ENCODE measurements around the gene NUBP2. TPM values are rescaled to one million over a fixed set of nuclear protein-coding genes. Genes with fewer than 3 reads are reported as not detected.
A peak's percentile ranks its signal among the peaks of the same experiment; 100 is the strongest.

Gene NUBP2
- total RNA-seq, 2 donors from 2014 or later, result 61.1 to 61.5 TPM

DNA sequence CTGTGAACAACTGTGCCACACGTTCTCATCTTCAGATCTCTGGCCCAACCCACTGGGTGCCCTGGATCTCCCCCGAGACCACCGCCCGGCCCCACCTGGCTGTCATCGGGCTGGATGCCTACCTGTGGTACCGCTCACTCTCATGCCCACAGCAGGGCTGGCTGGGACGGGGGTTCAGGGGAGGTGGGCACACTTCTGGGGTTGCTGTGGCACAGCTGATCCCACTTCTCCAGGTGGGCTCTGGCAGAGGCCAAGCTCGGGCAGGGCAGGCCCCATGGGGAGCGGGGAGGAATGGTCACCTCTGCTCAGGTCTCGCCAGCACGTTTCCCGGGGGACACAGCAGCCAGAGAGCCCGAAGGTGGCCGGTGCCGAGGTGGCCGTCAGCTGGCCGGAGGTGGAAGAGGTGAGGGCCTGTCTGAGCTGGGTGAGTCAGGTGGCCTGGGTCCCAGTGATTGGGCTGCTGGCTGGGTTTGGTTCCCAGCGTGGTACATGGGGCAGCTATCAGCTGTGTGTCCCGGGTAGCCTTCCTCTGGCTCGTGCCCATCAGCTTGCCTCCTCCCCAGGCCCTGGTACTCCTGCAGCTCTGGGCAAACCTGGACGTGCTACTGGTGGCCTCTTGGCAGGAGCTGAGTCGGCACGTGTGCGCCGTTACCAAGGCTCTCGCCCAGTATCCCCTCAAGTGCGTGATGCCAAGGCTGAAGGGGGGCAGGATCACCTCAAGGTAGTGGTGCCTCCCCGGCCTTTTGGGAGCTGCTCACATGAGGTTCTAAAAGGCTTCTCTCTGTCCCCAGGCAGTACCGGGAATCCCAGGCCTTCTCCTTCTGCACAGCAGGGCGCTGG lies 7.5 kb upstream of the NUBP2 start:
- no peak overlapping the region for H3K4me3 Mint-ChIP-seq
- 92 to 98% methylated on average over 22 to 30 of the region's 30 CpGs for WGBS, 2 experiments (ENCODE audit: insufficient coverage in 1 of 2, insufficient read length in 1 of 2)
- no peaks in the 10 kb centered on the region for H3K9me3 ChIP-seq (ENCODE audit: control insufficient read depth, low read length)
- DNase-seq, result no peak
- H3K36me3 ChIP-seq (ENCODE audit: control insufficient read depth, insufficient read depth, low read length), result peaks cover 13% of the 10 kb centered on the region
- H3K4me1 ChIP-seq (ENCODE audit: control insufficient read depth, insufficient read depth, low read length), result no peaks in the 10 kb centered on the region
- peaks cover 3% of the 10 kb centered on the region for H3K4me1 Mint-ChIP-seq
- H3K36me3 Mint-ChIP-seq (ENCODE audit: low read depth), result peaks cover 10% of the 10 kb centered on the region
- TF ChIP-seq, protein P1, sequence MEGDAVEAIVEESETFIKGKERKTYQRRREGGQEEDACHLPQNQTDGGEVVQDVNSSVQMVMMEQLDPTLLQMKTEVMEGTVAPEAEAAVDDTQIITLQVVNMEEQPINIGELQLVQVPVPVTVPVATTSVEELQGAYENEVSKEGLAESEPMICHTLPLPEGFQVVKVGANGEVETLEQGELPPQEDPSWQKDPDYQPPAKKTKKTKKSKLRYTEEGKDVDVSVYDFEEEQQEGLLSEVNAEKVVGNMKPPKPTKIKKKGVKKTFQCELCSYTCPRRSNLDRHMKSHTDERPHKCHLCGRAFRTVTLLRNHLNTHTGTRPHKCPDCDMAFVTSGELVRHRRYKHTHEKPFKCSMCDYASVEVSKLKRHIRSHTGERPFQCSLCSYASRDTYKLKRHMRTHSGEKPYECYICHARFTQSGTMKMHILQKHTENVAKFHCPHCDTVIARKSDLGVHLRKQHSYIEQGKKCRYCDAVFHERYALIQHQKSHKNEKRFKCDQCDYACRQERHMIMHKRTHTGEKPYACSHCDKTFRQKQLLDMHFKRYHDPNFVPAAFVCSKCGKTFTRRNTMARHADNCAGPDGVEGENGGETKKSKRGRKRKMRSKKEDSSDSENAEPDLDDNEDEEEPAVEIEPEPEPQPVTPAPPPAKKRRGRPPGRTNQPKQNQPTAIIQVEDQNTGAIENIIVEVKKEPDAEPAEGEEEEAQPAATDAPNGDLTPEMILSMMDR (conservative IDR thresholded peaks at IDR 0.05), result no peak
- no peak overlapping the region for H3K27ac ChIP-seq (ENCODE audit: low read depth, low read length)
- H3K9me3 Mint-ChIP-seq, result no peaks in the 10 kb centered on the region
- H3K27ac Mint-ChIP-seq, result no peak overlapping the region
- no peaks in the 10 kb centered on the region for H3K27me3 Mint-ChIP-seq (ENCODE audit: insufficient read depth)
- H3K9ac ChIP-seq (ENCODE audit: extremely low read depth, low read length, poor library complexity, severe bottlenecking), result no peak overlapping the region
- no peaks in the 10 kb centered on the region for H3K27me3 ChIP-seq (ENCODE audit: control insufficient read depth, insufficient read depth, low read length, poor library complexity, severe bottlenecking)
- H3K4me3 ChIP-seq (ENCODE audit: low read length), result peak overlapping the region; percentile 90

DNA sequence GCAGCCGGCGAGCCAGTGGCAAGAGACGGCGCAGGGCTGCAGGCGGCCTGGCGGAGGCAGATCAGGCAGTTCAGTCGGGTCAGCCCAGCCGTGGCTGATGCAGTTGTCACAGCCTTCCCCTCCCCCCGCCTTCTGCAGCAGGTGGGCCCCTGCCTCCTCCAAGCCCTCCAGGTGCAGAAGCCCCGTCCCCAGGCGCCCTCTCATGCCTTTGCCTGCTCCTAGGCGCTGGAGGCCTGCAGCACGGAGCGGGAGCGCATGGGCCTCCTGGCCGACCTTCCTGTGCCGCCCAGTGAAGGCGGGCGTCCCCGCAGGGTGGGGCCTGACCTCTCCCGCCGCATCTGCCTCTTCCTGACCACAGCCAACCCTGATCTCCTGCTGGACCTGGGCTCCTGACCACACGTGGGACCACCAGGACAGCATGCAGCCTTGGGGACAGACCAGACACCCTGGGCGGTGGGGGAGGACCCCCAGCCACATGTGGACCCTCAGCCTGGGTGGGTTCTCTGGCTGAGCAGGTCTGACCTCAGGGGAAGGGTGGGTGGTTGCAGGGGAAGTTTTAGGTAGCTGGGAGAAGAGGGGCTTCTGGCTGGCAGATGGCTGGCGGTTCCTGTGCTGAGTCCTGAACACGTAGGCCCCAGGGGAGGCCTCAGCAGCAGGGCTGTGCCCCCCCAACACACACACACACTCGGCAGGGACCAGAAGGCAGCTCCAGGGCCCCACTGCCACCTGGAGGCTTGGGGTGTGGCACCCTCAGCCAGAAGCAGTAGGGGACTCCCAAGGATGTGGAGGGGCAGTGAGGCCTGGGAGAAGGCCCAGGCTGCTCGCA lies 6.7 kb upstream of the NUBP2 start:
- Histone ChIP-seq H3K4me3 (ENCODE audit: low read length) (no peak overlapping the region), H3K27ac (ENCODE audit: low read depth, low read length) (no peak overlapping the region), H3K9me3 (ENCODE audit: control insufficient read depth, low read length) (no peaks in the 10 kb centered on the region), H3K27me3 (ENCODE audit: control insufficient read depth, insufficient read depth, low read length, poor library complexity, severe bottlenecking) (no peaks in the 10 kb centered on the region), H3K4me1 (ENCODE audit: control insufficient read depth, insufficient read depth, low read length) (peaks cover 4% of the 10 kb centered on the region), H3K9ac (ENCODE audit: extremely low read depth, low read length, poor library complexity, severe bottlenecking) (no peak overlapping the region), H3K36me3 (ENCODE audit: control insufficient read depth, insufficient read depth, low read length) (peaks cover 18% of the 10 kb centered on the region)
- no peak overlapping the region for H3K27ac Mint-ChIP-seq
- no peaks in the 10 kb centered on the region for H3K27me3 Mint-ChIP-seq (ENCODE audit: insufficient read depth)
- peaks cover 12% of the 10 kb centered on the region for H3K36me3 Mint-ChIP-seq (ENCODE audit: low read depth)
- no peaks in the 10 kb centered on the region for H3K9me3 Mint-ChIP-seq
- peaks cover 3% of the 10 kb centered on the region for H3K4me1 Mint-ChIP-seq
- DNase-seq, result no peak
- TF ChIP-seq, protein P1 (conservative IDR thresholded peaks at IDR 0.05), result no peak
- 94 to 96% methylated on average over 7 to 26 of the region's 28 CpGs for WGBS, 2 experiments (ENCODE audit: insufficient coverage in 1 of 2, insufficient read length in 1 of 2)
- no peak overlapping the region for H3K4me3 Mint-ChIP-seq

DNA sequence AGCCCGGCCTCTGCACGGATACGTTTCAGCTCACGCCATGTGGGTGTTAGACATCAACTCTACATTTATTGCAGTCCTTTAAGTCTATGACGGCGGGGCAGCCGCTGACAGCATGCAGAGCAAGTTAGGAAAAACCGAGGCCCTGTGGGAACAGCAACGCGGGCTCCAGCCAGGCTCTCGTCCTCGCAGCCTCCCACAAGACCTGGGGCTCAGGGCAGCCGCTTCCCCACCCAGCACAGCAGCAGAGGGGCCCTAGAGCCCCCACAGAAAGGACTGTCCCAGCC lies 6.1 kb upstream of the NUBP2 start:
- Mint-ChIP-seq H3K36me3 (ENCODE audit: low read depth) (peaks cover 12% of the 10 kb centered on the region), H3K27me3 (ENCODE audit: insufficient read depth) (no peaks in the 10 kb centered on the region), H3K4me3 (no peak overlapping the region), H3K9me3 (no peaks in the 10 kb centered on the region), H3K27ac (no peak overlapping the region), H3K4me1 (peaks cover 8% of the 10 kb centered on the region)
- Histone ChIP-seq H3K9me3 (ENCODE audit: control insufficient read depth, low read length) (no peaks in the 10 kb centered on the region), H3K27ac (ENCODE audit: low read depth, low read length) (no peak overlapping the region), H3K4me1 (ENCODE audit: control insufficient read depth, insufficient read depth, low read length) (peaks cover 8% of the 10 kb centered on the region), H3K36me3 (ENCODE audit: control insufficient read depth, insufficient read depth, low read length) (peaks cover 19% of the 10 kb centered on the region), H3K4me3 (ENCODE audit: low read length) (no peak overlapping the region), H3K9ac (ENCODE audit: extremely low read depth, low read length, poor library complexity, severe bottlenecking) (no peak overlapping the region), H3K27me3 (ENCODE audit: control insufficient read depth, insufficient read depth, low read length, poor library complexity, severe bottlenecking) (no peaks in the 10 kb centered on the region)
- 95 to 96% methylated on average over 12 to 13 of the region's 13 CpGs for WGBS, 2 experiments (ENCODE audit: insufficient coverage in 1 of 2, insufficient read length in 1 of 2)
- TF ChIP-seq, protein P1 (conservative IDR thresholded peaks at IDR 0.05), result no peak
- DNase-seq, result no peak
